GM21381 (cell line): ENCODE measurements around the gene GZMM.

Experiments used
- ATAC-seq: cut with Tn5 transposase; IDR thresholded peaks from one replicate; pipeline ENCODE4 v1.9.1; 2021; ENCODE audit warnings: mild to moderate bottlenecking, moderate library complexity; ENCODE audit not compliant: unreplicated experiment

Gene GZMM

DNA sequence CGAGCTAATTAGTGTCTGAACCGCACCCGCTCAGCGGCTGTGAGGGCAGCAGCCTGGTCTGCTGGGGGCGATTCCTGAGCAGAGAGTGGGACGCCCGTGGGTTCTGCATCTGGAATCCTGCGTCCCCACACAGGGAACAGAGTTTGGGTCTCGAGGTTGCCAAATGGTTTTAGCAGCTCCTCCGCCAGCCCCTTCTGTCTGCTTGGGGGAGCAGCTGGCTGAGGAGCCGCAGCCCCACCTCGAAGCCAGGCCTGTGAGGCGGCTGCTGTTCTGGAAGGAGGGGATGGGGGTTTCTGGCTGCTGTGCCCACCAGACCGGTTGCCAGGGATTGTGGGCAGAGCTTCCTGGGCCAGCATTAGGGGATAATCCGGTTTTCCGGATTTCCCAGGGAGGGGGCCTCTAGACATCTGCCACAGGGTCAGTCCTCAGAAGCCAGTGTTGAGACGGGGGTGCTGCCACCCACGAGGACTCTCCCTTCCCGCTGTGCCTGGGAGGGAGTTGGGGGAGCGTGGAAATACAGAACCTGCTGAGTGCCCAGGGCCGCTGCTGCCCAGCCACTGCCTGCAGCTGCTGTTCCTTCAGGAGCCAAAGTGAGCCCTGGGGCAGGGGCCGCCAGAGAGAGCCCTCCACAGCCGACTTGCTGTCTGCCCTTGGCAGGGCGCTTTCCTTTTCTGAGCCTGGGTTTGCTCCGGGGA is 10.3 kb upstream of the GZMM start:
- ATAC-seq: no peak

GRCh38 chr19:534088-534487 is 9.8 kb upstream of the GZMM start:
- no peak for ATAC-seq

GRCh38 chr19:535017-535835 is 8.6 kb upstream of the GZMM start:
- no peak for ATAC-seq

DNA sequence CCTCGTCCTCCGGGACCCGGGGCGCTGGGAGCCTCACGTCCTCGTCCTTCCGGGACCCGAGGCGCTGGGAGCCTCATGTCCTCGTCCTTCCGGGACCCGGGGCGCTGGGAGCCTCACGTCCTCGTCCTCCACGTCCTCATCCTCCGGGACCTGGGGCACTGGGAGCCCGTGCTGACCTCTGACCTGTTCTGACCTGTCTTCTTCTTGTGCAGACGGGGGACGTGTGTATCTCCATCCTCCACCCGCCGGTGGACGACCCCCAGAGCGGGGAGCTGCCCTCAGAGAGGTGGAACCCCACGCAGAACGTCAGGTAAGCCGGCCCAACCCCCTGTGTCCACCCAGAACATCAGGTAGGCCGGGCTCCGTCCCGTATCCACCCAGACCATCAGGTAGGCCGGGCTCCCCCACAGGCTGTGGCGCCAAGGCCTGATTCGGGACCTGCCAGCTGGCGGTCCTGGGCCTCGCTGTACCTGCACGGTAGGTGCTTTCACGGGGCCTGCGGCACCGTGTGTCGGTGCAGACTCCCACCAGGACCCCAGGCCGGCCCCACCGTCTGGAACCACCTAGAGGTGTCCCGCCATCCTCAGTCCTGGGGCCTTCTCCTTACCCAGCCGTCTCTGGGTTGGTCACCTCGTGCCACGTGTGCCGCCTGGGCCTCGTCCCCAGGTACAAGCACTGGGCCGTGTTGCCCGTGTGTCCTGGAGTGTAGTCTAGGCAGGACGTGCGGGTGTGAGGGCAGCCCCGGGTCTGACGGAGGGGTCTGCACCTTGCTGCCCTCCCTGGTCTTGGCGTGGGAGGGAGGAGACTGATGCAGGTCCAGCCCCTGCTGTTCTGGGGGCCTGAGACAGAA is 7.6 kb upstream of the GZMM start:
- ATAC-seq: no peak

- no peak for ATAC-seq
Measured at GRCh38 chr19:536881-537404, 6.9 kb upstream of the GZMM start.

DNA sequence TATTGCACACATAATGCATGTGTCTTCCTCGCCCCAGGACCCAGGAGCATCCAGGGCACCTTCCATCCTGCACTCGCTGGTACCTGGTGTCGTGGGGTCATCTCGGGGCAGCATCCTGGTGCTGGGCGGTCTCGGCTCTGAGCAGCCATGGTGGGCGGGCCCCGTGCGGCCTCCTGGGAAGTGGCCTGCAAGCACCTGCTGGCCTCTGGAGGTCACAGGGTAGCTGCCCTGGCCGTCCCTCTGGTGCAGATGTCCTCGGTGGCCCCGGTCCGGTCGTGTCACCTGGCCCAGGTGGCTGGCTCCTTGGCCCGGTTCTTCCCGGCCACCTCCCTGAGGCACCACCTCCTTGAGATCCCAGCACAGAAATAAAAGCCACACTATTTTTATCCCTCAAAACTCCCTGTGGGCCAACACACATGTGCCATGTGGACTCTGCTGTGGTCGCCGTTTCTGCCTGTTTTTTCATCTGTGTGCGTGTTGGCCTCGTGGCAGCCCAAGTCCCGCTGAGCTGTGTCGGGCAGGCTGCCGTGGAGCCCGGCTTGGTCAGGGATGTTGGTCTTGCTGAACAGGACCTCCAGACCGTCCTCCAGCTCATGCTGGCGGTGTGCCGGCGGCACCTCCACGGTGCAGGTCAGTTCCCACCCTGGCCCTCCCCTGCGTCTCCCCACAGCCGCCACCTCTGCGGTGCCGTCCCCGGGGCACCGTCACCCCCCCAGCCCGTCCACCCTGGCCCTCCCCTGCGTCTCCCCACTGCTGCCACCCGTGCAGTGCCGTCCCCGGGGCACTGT is 5.0 kb upstream of the GZMM start:
- no peak for ATAC-seq

DNA sequence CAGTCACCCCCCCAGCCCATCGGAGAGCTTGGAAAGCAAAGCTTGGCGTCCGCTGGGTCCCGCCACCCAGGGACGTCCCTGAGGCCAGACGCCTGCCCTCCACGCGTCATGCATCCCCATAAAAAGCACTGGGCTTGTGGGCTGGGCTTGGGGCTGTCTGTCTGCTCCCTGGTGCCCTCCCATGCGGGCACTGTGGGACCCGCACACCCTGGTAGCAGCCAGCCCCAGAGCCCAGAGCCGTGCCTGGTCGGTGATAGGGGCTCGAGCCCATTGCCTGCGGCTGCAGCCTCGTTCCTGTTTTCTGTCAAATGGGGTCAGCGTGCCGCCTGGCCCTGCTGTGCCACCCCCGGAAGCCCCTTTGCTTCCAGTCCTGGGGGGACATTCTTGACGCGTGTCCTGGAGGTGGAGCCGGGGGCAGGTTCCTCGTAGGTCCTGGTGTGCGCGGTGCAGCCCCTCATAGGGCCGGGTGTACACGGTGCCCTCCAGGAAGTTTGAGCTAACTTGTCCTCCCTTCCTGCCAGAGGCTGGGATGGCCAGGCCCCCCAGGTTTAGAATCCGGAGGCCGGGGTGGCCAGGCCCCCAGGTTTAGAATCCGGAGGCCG is 4.3 kb upstream of the GZMM start:
- ATAC-seq: no peak

DNA sequence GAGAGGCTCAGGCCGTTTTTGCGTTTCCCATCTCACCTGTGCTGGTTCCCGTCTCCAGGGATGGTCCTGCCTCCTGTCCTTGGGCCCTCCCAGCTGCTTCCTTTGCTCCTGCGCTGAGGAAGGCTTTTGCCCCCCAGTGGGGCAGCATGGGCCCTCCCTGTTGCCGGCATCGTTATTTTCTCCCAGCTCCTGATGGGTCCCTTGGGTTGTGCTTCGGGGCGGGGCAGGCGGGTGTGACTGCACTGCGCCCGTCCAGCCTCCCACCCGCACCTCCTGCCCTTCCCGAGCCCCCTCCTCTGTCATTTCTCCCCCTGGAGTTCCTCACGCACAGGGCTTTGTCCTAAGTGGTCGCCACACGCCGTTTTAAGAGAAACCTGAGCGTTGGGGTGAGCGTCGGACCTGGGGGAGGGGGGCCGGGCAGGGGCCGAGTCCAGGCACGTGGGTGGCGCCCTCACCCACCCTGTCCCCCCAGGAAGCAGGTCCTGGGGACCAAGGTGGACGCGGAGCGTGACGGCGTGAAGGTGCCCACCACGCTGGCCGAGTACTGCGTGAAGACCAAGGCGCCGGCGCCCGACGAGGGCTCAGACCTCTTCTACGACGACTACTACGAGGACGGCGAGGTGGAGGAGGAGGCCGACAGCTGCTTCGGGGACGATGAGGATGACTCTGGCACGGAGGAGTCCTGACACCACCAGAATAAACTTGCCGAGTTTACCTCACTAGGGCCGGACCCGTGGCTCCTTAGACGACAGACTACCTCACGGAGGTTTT is 2.8 kb upstream of the GZMM start:
- no peak for ATAC-seq

DNA sequence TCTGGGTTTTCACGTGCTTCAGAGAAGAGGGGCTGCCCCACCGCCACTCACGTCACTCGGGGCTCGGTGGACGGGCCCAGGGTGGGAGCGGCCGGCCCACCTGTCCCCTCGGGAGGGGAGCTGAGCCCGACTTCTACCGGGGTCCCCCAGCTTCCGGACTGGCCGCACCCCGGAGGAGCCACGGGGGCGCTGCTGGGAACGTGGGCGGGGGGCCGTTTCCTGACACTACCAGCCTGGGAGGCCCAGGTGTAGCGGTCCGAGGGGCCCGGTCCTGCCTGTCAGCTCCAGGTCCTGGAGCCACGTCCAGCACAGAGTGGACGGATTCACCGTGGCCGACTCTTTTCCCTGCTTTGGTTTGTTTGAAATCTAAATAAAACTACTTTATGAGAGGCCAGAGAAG is 2.2 kb upstream of the GZMM start:
- no peak for ATAC-seq

GRCh38 chr19:542173-542866 is 1.5 kb upstream of the GZMM start:
- ATAC-seq: no peak

DNA sequence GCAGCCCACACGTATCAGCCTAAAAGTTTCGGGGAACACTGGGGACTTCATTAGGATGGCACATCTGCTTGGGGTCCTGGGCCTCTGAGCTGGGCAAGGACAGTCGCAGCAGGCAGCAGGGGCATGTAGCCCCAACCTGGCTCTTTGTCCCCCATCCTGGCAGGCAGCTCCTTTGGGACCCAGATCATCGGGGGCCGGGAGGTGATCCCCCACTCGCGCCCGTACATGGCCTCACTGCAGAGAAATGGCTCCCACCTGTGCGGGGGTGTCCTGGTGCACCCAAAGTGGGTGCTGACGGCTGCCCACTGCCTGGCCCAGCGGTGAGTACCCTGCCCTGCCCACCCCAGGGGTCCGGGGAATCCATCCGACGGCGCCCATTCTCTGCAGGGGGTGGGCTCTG is 3.3 kb downstream of the GZMM start:
- no peak for ATAC-seq

- no peak for ATAC-seq
Measured at GRCh38 chr19:547836-548720, 4.2 kb downstream of the GZMM start.

- no peak for ATAC-seq
Measured at GRCh38 chr19:548886-549830, 5.3 kb downstream of the GZMM start.

DNA sequence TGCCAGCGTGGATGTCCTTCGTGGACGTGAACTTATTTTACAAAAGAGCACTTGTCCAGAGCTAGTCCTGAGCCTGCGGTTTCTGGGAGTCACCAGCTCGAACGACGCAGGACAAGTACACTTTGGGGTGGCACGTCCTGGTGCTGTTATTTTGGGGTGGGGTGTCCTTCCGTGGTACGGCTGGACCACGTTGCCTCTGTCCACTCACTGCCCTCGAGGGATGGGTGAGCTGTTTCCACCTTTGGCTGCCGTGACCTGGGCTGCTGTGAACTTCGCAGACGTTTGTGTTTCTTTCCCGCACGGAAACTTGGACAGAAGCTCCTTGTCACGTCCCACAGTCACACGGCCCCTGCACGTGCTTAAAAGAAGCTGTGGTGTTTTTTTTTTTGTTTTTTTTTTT is 11.0 kb downstream of the GZMM start:
- ATAC-seq: no peak

DNA sequence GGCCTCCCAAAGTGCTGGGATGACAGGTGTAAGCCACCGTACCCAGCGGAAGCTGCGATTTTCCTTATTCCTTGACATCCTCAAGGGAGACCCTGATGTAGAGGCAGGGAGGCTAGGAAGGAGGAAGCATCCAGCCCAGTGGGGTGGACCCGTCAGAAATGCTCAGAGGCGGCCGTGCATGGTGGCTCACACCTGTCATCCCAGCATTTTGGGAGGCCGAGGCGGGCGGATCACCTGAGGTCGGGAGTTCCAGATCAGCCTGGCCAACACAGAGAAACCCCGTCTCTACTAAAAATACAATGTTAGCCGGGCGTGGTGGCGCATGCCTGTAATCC is 11.6 kb downstream of the GZMM start:
- ATAC-seq: no peak

- ATAC-seq: no peak
Measured at GRCh38 chr19:556611-557382, 12.9 kb downstream of the GZMM start.
